Measurements from ENCODE around the gene PPAN.

The PPAN gene

GRCh38 chr19:10116085-10116865 is 10.1 kb downstream of the PPAN start:
- no peaks in the 10 kb centered on the region for H3K9me2 ChIP-seq (ENCODE audit: low read depth, low read length)
- no peak overlapping the region for H3K9ac ChIP-seq (ENCODE audit: low read length)
- no peak overlapping the region for H3K4me2 ChIP-seq (ENCODE audit: low read length)
- no peaks in the 10 kb centered on the region for H3K9me3 ChIP-seq (ENCODE audit: low read length)
- H3K27me3 ChIP-seq (ENCODE audit: insufficient read depth, low read length): no peaks in the 10 kb centered on the region
- peaks cover 12% of the 10 kb centered on the region; the same call in 1 of the 2 replicates for H3F3A ChIP-seq (ENCODE audit: insufficient read depth, low read length)
- no peak overlapping the region for H3K4me3 ChIP-seq (ENCODE audit: low read depth, low read length, poor library complexity, severe bottlenecking)
- H3K79me2 ChIP-seq (ENCODE audit: insufficient read depth, low read length): peaks cover 8% of the 10 kb centered on the region
- peaks cover 63% of the 10 kb centered on the region for H3K36me3 ChIP-seq (ENCODE audit: insufficient read depth, low read length)
- no peak overlapping the region for H3K27ac ChIP-seq (ENCODE audit: low read depth, low read length, poor library complexity, severe bottlenecking)
- TF ChIP-seq EZH2 (IDR thresholded peaks at IDR 0.05; ENCODE audit: borderline replicate concordance, low read length): no peak
- no peak for TF ChIP-seq CTCF (IDR thresholded peaks at IDR 0.05; ENCODE audit: low read length)
- peaks cover 47% of the 10 kb centered on the region for H3K4me1 ChIP-seq (ENCODE audit: insufficient read depth, low read length, severe bottlenecking)
- H4K20me1 ChIP-seq (ENCODE audit: insufficient read depth, low read length): no peaks in the 10 kb centered on the region
- no peak overlapping the region for H2AFZ ChIP-seq (ENCODE audit: low read length)

DNA sequence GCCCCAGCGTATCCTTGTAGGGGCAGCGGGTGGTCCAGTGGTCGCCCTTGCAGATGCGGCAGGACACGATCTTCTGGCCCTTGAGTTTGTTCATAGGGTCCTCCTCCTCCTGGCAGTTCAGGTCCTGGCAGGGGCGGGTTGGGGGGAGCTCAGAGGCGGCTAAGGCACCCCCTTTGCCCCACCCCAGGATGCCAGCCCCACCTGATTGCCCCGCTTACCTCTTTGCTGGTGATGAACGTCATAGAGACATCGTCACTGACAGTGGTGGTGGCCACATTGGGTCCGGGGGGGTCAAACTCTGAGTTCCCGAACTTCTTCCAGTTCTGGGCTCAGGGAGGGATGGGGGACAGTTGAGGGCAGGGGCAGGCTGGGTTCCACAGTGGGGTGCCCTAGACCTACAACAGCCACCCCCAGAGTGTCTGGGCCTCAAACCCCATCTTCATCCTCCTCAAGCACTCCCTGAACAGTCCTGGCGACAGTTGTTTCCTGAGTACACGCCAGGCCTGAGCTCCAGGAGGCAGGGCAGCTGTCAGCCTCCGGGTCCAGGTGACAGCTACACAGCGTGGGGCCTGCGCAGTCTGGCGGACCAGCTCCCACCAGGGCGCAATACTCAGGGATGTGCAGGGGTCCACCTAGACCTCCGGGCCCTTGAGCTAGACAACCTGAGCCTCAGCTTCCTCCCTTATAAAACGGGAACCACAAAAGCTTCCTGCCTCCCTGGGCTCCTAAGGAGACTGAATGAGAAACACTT is 10.9 kb downstream of the PPAN start:
- Histone ChIP-seq H3K27ac (ENCODE audit: low read depth, low read length, poor library complexity, severe bottlenecking) (no peak overlapping the region), H3K9ac (ENCODE audit: low read length) (no peak overlapping the region), H3K9me2 (ENCODE audit: low read depth, low read length) (no peaks in the 10 kb centered on the region), H3K79me2 (ENCODE audit: insufficient read depth, low read length) (peaks cover 8% of the 10 kb centered on the region), H4K20me1 (ENCODE audit: insufficient read depth, low read length) (no peaks in the 10 kb centered on the region), H3K27me3 (ENCODE audit: insufficient read depth, low read length) (no peaks in the 10 kb centered on the region), H3K9me3 (ENCODE audit: low read length) (no peaks in the 10 kb centered on the region), H3K4me3 (ENCODE audit: low read depth, low read length, poor library complexity, severe bottlenecking) (no peak overlapping the region), H3K4me2 (ENCODE audit: low read length) (no peak overlapping the region), H2AFZ (ENCODE audit: low read length) (no peak overlapping the region), H3K36me3 (ENCODE audit: insufficient read depth, low read length) (peaks cover 55% of the 10 kb centered on the region), H3K4me1 (ENCODE audit: insufficient read depth, low read length, severe bottlenecking) (peaks cover 40% of the 10 kb centered on the region), H3F3A (ENCODE audit: insufficient read depth, low read length) (peaks cover 6% of the 10 kb centered on the region; the same call in 1 of the 2 replicates)
- no peak for TF ChIP-seq CTCF (IDR thresholded peaks at IDR 0.05; ENCODE audit: low read length)
- TF ChIP-seq EZH2 (IDR thresholded peaks at IDR 0.05; ENCODE audit: borderline replicate concordance, low read length): no peak

DNA sequence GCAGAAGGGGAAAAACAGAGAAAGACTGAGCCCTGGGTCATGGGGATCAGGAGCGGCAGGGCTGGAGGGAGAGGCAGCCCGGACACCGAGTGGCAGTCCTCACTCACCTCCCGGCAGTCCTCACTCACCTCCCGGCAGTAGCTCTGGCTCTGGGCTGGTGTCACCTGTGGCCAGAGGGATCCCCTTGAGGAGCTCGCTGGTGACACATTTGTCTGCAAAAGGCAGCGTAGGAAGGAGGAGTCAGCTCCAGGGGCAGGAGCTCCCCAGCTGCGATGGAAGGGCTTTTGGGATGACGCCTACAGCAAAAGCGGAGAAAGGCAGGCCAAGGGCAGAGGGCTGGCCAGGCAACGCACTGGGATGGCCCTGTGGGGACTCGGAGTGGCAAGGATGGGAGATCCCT is 12.8 kb downstream of the PPAN start:
- Histone ChIP-seq H3K4me2 (ENCODE audit: low read length) (peak overlapping the region; percentile 100), H3K9ac (ENCODE audit: low read length) (peak overlapping the region; percentile 95), H3K27me3 (ENCODE audit: insufficient read depth, low read length) (no peaks in the 10 kb centered on the region), H3K36me3 (ENCODE audit: insufficient read depth, low read length) (peaks cover 50% of the 10 kb centered on the region), H3K27ac (ENCODE audit: low read depth, low read length, poor library complexity, severe bottlenecking) (no peak overlapping the region), H3K9me3 (ENCODE audit: low read length) (no peaks in the 10 kb centered on the region), H2AFZ (ENCODE audit: low read length) (no peak overlapping the region), H4K20me1 (ENCODE audit: insufficient read depth, low read length) (no peaks in the 10 kb centered on the region), H3K4me3 (ENCODE audit: low read depth, low read length, poor library complexity, severe bottlenecking) (peak overlapping the region; percentile 99), H3F3A (ENCODE audit: insufficient read depth, low read length) (no peaks in the 10 kb centered on the region), H3K4me1 (ENCODE audit: insufficient read depth, low read length, severe bottlenecking) (peaks cover 21% of the 10 kb centered on the region), H3K9me2 (ENCODE audit: low read depth, low read length) (no peaks in the 10 kb centered on the region), H3K79me2 (ENCODE audit: insufficient read depth, low read length) (peaks cover 8% of the 10 kb centered on the region)
- TF ChIP-seq CTCF (IDR thresholded peaks at IDR 0.05; ENCODE audit: low read length): no peak
- TF ChIP-seq EZH2 (IDR thresholded peaks at IDR 0.05; ENCODE audit: borderline replicate concordance, low read length): no peak

Measured in OCI-LY1 (cell line).